Activated CD8-positive, alpha-beta T cell treated with anti-CD3 and anti-CD28 coated beads for 36 hours (primary cell): ENCODE data around the gene STIMATE. TPM values are rescaled to one million over a fixed set of nuclear protein-coding genes. Genes with fewer than 3 reads are reported as not detected.
A peak's percentile ranks its signal among the peaks of the same experiment; 100 is the strongest.

ENCODE experiments used
- ATAC-seq: fragments of 200-7000 bp; cut with Tn5 transposase; one replicate; pipeline ENCODE4 v1.10.0; 2021; ENCODE audit warnings: mild to moderate bottlenecking, moderate library complexity
- CTCF ChIA-PET: fragments of 350-600 bp; sonication (Branson Sonifier 250); formaldehyde crosslinking; loops from one replicate; lab custom pipeline; 2021; ENCODE audit warnings: antibody characterized with exemption; lab: Charles Lee
- POLR2A ChIA-PET: fragments of 350-600 bp; sonication (Branson Sonifier 250); formaldehyde crosslinking; loops from one replicate; lab custom pipeline; 2021; ENCODE audit warnings: antibody characterized with exemption; lab: Charles Lee
- DNase-seq: peaks from one replicate; pipeline ENCODE4 v3.0.0-alpha.2; 2020
- H3K27ac Mint-ChIP-seq: one replicate; pipeline ENCODE4 v1.8.0; 2021; ENCODE audit warnings: mild to moderate bottlenecking, mixed read lengths
- H3K27me3 Mint-ChIP-seq: one replicate; pipeline ENCODE4 v1.8.0; 2021; ENCODE audit warnings: mixed read lengths
- H3K36me3 Mint-ChIP-seq: one replicate; pipeline ENCODE4 v1.8.0; 2021; ENCODE audit warnings: low read depth, mixed read lengths
- H3K4me1 Mint-ChIP-seq: one replicate; pipeline ENCODE4 v1.8.0; 2021; ENCODE audit warnings: low read depth, mixed read lengths
- H3K4me3 Mint-ChIP-seq: one replicate; pipeline ENCODE4 v1.8.0; 2021; ENCODE audit warnings: mild to moderate bottlenecking, moderate library complexity, mixed read lengths
- H3K9me3 Mint-ChIP-seq: one replicate; pipeline ENCODE4 v1.8.0; 2021; ENCODE audit warnings: mixed read lengths
- CTCF ChIP-seq: fragments of 200-600 bp; IDR thresholded peaks from one replicate; pipeline ENCODE4 v1.8.0; 2022; ENCODE audit warnings: antibody characterized with exemption, mild to moderate bottlenecking
- intact Hi-C: fragments of 100-400 bp; cut with micrococcal nuclease; formaldehyde crosslinking; loops from one replicate; pipeline ENCODE4 v1.10.0; 2022
- total RNA-seq, 2 experiments: library from RNA; stranded (reverse); gene quantifications; one replicate each; pipeline ENCODE4 v1.2.3, GENCODE V29; 2021

Gene STIMATE
- total RNA-seq, 2 experiments from 2014 or later: 17.3 to 18.3 TPM

- CTCF ChIA-PET: interaction anchor here (3.9 kb wide), 1 partner anchor 25 kb away, joined by 17 read pairs; no protein-coding TSS in a partner anchor
- no peak for ATAC-seq
- no peak overlapping the region for H3K4me3 Mint-ChIP-seq
Measured at GRCh38 chr3:52824037-52824436, 73.3 kb downstream of the STIMATE start.

GRCh38 chr3:52822363-52822762 is 75.0 kb downstream of the STIMATE start:
- ATAC-seq (no peak), DNase-seq (no peak)
- Mint-ChIP-seq H3K36me3 (no peaks in the 10 kb centered on the region), H3K4me3 (no peak overlapping the region), H3K27me3 (no peaks in the 10 kb centered on the region), H3K9me3 (no peaks in the 10 kb centered on the region), H3K27ac (no peak overlapping the region), H3K4me1 (no peaks in the 10 kb centered on the region)
- intact Hi-C loops: no loop called here
- CTCF ChIA-PET: interaction anchor here (0.9 to 3.9 kb wide), 6 partner anchors 11 to 102 kb away, joined by 3 to 17 read pairs (median 4); no protein-coding TSS in a partner anchor
- TF ChIP-seq CTCF: no peak
- POLR2A ChIA-PET: no interaction called here

More at GRCh38 chr3:52824037-52824436, 73.3 kb downstream of the STIMATE start:
- DNase-seq: no peak
- no peaks in the 10 kb centered on the region for H3K4me1 Mint-ChIP-seq
- H3K27ac Mint-ChIP-seq: no peak overlapping the region
- H3K36me3 Mint-ChIP-seq: no peaks in the 10 kb centered on the region
- POLR2A ChIA-PET: no interaction called here
- intact Hi-C loops: no loop called here
- no peak for TF ChIP-seq CTCF
- no peaks in the 10 kb centered on the region for H3K27me3 Mint-ChIP-seq
- no peaks in the 10 kb centered on the region for H3K9me3 Mint-ChIP-seq

GRCh38 chr3:52820736-52821135 is 76.6 kb downstream of the STIMATE start:
- ChIA-PET POLR2A (no interaction called here), CTCF (interaction anchor here (0.6 to 3.9 kb wide), 24 partner anchors 9 to 312 kb away, joined by 3 to 17 read pairs (median 3); partner anchors contain the start of gene ITIH4)
- no peaks in the 10 kb centered on the region for H3K4me1 Mint-ChIP-seq
- no peaks in the 10 kb centered on the region for H3K27me3 Mint-ChIP-seq
- no peak overlapping the region for H3K4me3 Mint-ChIP-seq
- peak; percentile 84 for ATAC-seq
- TF ChIP-seq CTCF: peak; percentile 66
- no peaks in the 10 kb centered on the region for H3K9me3 Mint-ChIP-seq
- peak; percentile 39 for DNase-seq
- intact Hi-C loops: no loop called here
- H3K36me3 Mint-ChIP-seq: no peaks in the 10 kb centered on the region
- no peak overlapping the region for H3K27ac Mint-ChIP-seq

- Mint-ChIP-seq H3K9me3 (no peaks in the 10 kb centered on the region), H3K4me3 (no peak overlapping the region), H3K27me3 (no peaks in the 10 kb centered on the region), H3K27ac (no peak overlapping the region), H3K36me3 (no peaks in the 10 kb centered on the region), H3K4me1 (no peaks in the 10 kb centered on the region)
- intact Hi-C loops: no loop called here
- CTCF ChIA-PET: interaction anchor here (0.6 to 3.9 kb wide), 10 partner anchors 18 to 101 kb away, joined by 3 to 17 read pairs (median 3); no protein-coding TSS in a partner anchor
- no peak for TF ChIP-seq CTCF
- no peak for DNase-seq
- ATAC-seq: no peak
- POLR2A ChIA-PET: no interaction called here
Measured at GRCh38 chr3:52819936-52820335, 77.4 kb downstream of the STIMATE start.

- ATAC-seq: no peak
- Mint-ChIP-seq H3K4me1 (no peaks in the 10 kb centered on the region), H3K27ac (no peak overlapping the region), H3K4me3 (no peak overlapping the region), H3K36me3 (no peaks in the 10 kb centered on the region), H3K9me3 (no peaks in the 10 kb centered on the region), H3K27me3 (no peaks in the 10 kb centered on the region)
- POLR2A ChIA-PET: no interaction called here
- CTCF ChIA-PET: no interaction called here
- no peak for DNase-seq
- TF ChIP-seq CTCF: no peak
- intact Hi-C loops: no loop called here
Measured at GRCh38 chr3:52817860-52818259, 79.5 kb downstream of the STIMATE start.
